A673 (cell line): ENCODE data around the gene CEP112. TPM values are rescaled to one million over a fixed set of nuclear protein-coding genes. Genes with fewer than 3 reads are reported as not detected.

ENCODE experiments used
- BruUV-seq: library from RNA; stranded (reverse); fragments of 400-500 nt; replicated peaks from 2 replicates; lab custom pipeline; 2021; lab: Mats Ljungman, UMichigan
- CTCF ChIA-PET: fragments of 300-600 bp; sonication (Branson Sonifier 250); formaldehyde crosslinking; loops from one replicate; lab custom pipeline; 2022; ENCODE audit warnings: antibody characterized with exemption; lab: Charles Lee
- POLR2A ChIA-PET: fragments of 300-600 bp; sonication (Branson Sonifier 250); formaldehyde crosslinking; loops from one replicate; lab custom pipeline; 2022; ENCODE audit warnings: antibody characterized with exemption; ENCODE audit not compliant: low non-redundant PET; lab: Charles Lee
- DNase-seq: peaks from one replicate; pipeline ENCODE4 v3.0.0-alpha.2; 2015; ENCODE audit warnings: low spot score
- H3K27ac ChIP-seq: fragments of 200-600 bp; sonication (generic); 2 replicates; pipeline ENCODE4 v1.5.1; 2016; ENCODE audit warnings: mixed run types, low read depth, mild to moderate bottlenecking, mixed read lengths, antibody characterized with exemption, low read length; ENCODE audit not compliant: poor library complexity, severe bottlenecking
- H3K27me3 ChIP-seq: fragments of 200-600 bp; sonication (generic); replicated peaks from 2 replicates; pipeline ENCODE4 v1.6.1; 2017; ENCODE audit warnings: mixed run types, low read depth, mild to moderate bottlenecking, mixed read lengths, antibody characterized with exemption, low read length; ENCODE audit not compliant: insufficient read depth, poor library complexity
- H3K36me3 ChIP-seq: fragments of 200-600 bp; sonication (generic); 2 replicates; pipeline ENCODE4 v1.6.1; 2016; ENCODE audit warnings: mixed run types, mild to moderate bottlenecking, mixed read lengths, antibody characterized with exemption, low read length; ENCODE audit not compliant: insufficient read depth, poor library complexity, severe bottlenecking
- H3K4me1 ChIP-seq: fragments of 200-600 bp; sonication (generic); 2 replicates; pipeline ENCODE4 v1.6.1; 2017; ENCODE audit warnings: mixed run types, mild to moderate bottlenecking, mixed read lengths, antibody characterized with exemption, low read length; ENCODE audit not compliant: insufficient read depth, poor library complexity, severe bottlenecking
- H3K4me3 ChIP-seq: fragments of 200-600 bp; sonication (generic); 2 replicates; pipeline ENCODE4 v1.5.1; 2016; ENCODE audit warnings: low read depth, mixed run types, mild to moderate bottlenecking, mixed read lengths, low read length; ENCODE audit not compliant: poor library complexity, severe bottlenecking
- H3K9me3 ChIP-seq: fragments of 200-600 bp; sonication (generic); 2 replicates; pipeline ENCODE4 v1.6.1; 2016; ENCODE audit warnings: mixed run types, low read depth, mild to moderate bottlenecking, mixed read lengths, antibody characterized with exemption, low read length; ENCODE audit not compliant: poor library complexity, severe bottlenecking
- CTCF ChIP-seq: fragments of 300-800, 200-600 bp; sonication (generic); conservative IDR thresholded peaks from 2 replicates; pipeline ENCODE4 v1.5.1; 2017; ENCODE audit warnings: low read depth, mild to moderate bottlenecking, antibody characterized with exemption, low read length, moderate library complexity, mixed read lengths
- EZH2 ChIP-seq: fragments of 200-600 bp; sonication (generic); IDR thresholded peaks from 2 replicates; pipeline ENCODE4 v1.6.1; 2017; ENCODE audit warnings: borderline replicate concordance, low read depth, mild to moderate bottlenecking, mixed read lengths, antibody characterized with exemption, low read length; ENCODE audit not compliant: poor library complexity, severe bottlenecking
- intact Hi-C: fragments of 100-400 bp; cut with micrococcal nuclease; formaldehyde crosslinking; loops from one replicate; pipeline ENCODE4 v1.10.0; 2022; ENCODE audit not compliant: unreplicated experiment
- total RNA-seq: library from RNA; stranded (reverse); gene quantifications from 2 replicates; pipeline ENCODE4 v1.2.3, GENCODE V29; 2021

CEP112 gene
- total RNA-seq, 1 experiment from 2014 or later, result 27.2 TPM

GRCh38 chr17:66038125-66038524 is 153.8 kb downstream of the CEP112 start:
- no TSS peak for BruUV-seq
- CTCF ChIA-PET, result no interaction called here
- POLR2A ChIA-PET, result no interaction called here

GRCh38 chr17:66037221-66037620 is 154.7 kb downstream of the CEP112 start:
- POLR2A ChIA-PET, result no interaction called here
- Histone ChIP-seq H3K36me3 (no peaks in the 10 kb centered on the region), H3K9me3 (no peaks in the 10 kb centered on the region), H3K4me1 (no peaks in the 10 kb centered on the region), H3K4me3 (no peak overlapping the region), H3K27ac (no peak overlapping the region), H3K27me3 (no peaks in the 10 kb centered on the region)
- intact Hi-C loops, result no loop called here
- TF ChIP-seq CTCF (no peak), EZH2 (no peak)
- CTCF ChIA-PET, result no interaction called here
- BruUV-seq, result no TSS peak
- no peak for DNase-seq

More at GRCh38 chr17:66038125-66038524, 153.8 kb downstream of the CEP112 start:
- intact Hi-C loops, result no loop called here
- no peaks in the 10 kb centered on the region for H3K36me3 ChIP-seq
- no peak overlapping the region for H3K4me3 ChIP-seq
- H3K4me1 ChIP-seq, result no peaks in the 10 kb centered on the region
- H3K9me3 ChIP-seq, result no peaks in the 10 kb centered on the region
- TF ChIP-seq EZH2 (no peak), CTCF (no peak)
- H3K27me3 ChIP-seq, result no peaks in the 10 kb centered on the region
- no peak overlapping the region for H3K27ac ChIP-seq
- no peak for DNase-seq

- H3K36me3 ChIP-seq, result no peaks in the 10 kb centered on the region
- no peaks in the 10 kb centered on the region for H3K9me3 ChIP-seq
- DNase-seq, result no peak
- no peak for TF ChIP-seq CTCF
- TF ChIP-seq EZH2, result no peak
- POLR2A ChIA-PET, result no interaction called here
- H3K4me1 ChIP-seq, result no peaks in the 10 kb centered on the region
- H3K4me3 ChIP-seq, result no peak overlapping the region
- no peak overlapping the region for H3K27ac ChIP-seq
- no peaks in the 10 kb centered on the region for H3K27me3 ChIP-seq
- intact Hi-C loops, result no loop called here
- BruUV-seq, result no TSS peak
- CTCF ChIA-PET, result no interaction called here
These were observed 159.7 kb downstream of the CEP112 start for GRCh38 chr17:66032082-66032712.
